ENCODE data around the gene RASSF5. TPM values are rescaled to one million over a fixed set of nuclear protein-coding genes. Genes with fewer than 3 reads are reported as not detected.

Gene RASSF5
- total and polyA plus RNA-seq, 2 donors (not counting 1 experiment from before 2014, with no cell fraction given): 69.7 to 146 TPM

DNA sequence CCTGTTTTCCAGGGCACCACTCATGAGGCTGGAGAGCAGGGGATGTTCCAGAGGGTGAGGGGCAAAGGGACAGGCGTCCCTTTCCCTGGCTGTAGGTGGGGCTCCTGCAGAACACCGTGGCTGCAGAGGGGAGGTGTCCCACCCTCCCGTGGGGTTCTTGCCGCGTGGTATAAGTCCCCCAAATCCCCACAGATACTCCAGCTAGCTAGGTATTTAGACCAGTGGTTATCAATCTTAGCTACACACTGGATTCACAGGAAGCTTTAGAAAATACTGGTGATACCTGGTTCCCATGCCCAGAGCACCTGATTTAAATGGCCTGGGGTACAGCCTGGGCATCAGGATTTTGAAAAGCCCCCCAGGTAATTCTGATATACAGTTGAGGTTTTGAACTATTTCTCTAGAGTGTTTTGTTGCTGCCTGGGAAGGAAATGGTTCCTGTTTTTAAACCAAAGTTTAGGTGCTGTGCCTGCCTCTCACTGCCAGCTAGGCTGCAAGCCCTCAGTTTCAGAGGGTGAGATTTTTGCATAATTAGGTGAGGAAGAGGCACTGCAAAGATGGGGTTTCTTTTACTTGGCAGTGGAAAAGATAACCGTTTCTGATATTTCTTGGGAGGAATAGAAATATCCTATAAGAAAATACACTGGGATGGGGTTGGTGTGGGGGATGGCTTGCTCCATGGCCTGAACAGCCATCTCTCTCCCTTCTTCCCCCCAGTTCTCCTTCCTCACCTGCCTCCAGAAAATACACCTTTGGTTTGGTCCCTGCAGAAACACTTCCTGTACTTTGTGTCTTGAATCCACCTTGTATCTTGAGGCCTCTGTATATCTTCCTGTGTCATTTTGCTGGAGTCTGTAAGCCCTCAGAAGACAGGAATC is 51.7 kb downstream of the RASSF5 start:
- Mint-ChIP-seq H3K27ac (peak overlapping the region; percentile 99), H3K4me3 (peak overlapping the region; percentile 99), H3K4me1 (peaks cover 81% of the 10 kb centered on the region), H3K27me3 (no peaks in the 10 kb centered on the region), H3K9me3 (ENCODE audit: insufficient read depth) (no peaks in the 10 kb centered on the region)
- H3K4me1 ChIP-seq (ENCODE audit: control insufficient read depth in 2 of 2, insufficient read depth in 2 of 2, low read length in 2 of 2): peaks cover 64 to 85% of the 10 kb centered on the region in 2 donors
- no peaks in the 10 kb centered on the region for H3K27me3 ChIP-seq (replicated peaks in 1 of 4; ENCODE audit: control extremely low read depth in 1 of 4, control insufficient read depth in 3 of 4, insufficient read depth in 4 of 4, low read length in 3 of 4)
- intact Hi-C loops (cut with micrococcal nuclease): loop anchor here (1.0 to 10.0 kb wide), 4 partner anchors 16 to 766 kb away; partner anchors contain the start of genes CD55, PFKFB2 and YOD1
- peaks cover 2 to 43% of the 10 kb centered on the region in 2 experiments for H3K36me3 ChIP-seq (replicated peaks in 1 of 2; ENCODE audit: control extremely low read depth in 1 of 2, control insufficient read depth in 1 of 2, extremely low read depth in 1 of 2, insufficient read depth in 2 of 2, low read length in 1 of 2)
- ChIA-PET CTCF (interaction anchor here (0.7 to 29.7 kb wide), 6 partner anchors 10 to 53 kb away, joined by 3 to 1018 read pairs (median 4); partner anchors contain the start of gene EIF2D), POLR2A (interaction anchor here (0.9 to 3.0 kb wide), 4 partner anchors 16 to 53 kb away, joined by 3 to 16 read pairs (median 4); partner anchors contain the start of gene EIF2D)
- peaks cover 71% of the 10 kb centered on the region for H3K79me2 ChIP-seq (ENCODE audit: control insufficient read depth, insufficient read depth, low read length)
- H3K27ac ChIP-seq (ENCODE audit: low read length in 2 of 2): peak overlapping the region; percentile 86 to 95
- DNase-seq (peak; percentile 71), ATAC-seq (ENCODE audit: low read depth) (peak; percentile 18)
- 0% methylated on average over 4 of the region's 6 CpGs for WGBS (ENCODE audit: insufficient coverage)
- peaks cover 15% of the 10 kb centered on the region for H4K20me1 ChIP-seq (ENCODE audit: control insufficient read depth, insufficient read depth, low read length, poor library complexity, severe bottlenecking)
- H3K9me3 ChIP-seq (ENCODE audit: control extremely low read depth in 1 of 3, control insufficient read depth in 2 of 3, insufficient read depth in 1 of 3, low read length in 2 of 3): no peaks in the 10 kb centered on the region
- no peak overlapping the region for H2AFZ ChIP-seq (ENCODE audit: insufficient read depth, low read depth, low read length, poor library complexity, severe bottlenecking)
- H3K4me3 ChIP-seq (ENCODE audit: control extremely low read depth in 1 of 5, extremely low read depth in 1 of 5, insufficient read depth in 1 of 5, low read depth in 2 of 5, low read length in 4 of 5): peak overlapping the region; percentile 85 to 100 (median 97)
- TF ChIP-seq, protein P1, sequence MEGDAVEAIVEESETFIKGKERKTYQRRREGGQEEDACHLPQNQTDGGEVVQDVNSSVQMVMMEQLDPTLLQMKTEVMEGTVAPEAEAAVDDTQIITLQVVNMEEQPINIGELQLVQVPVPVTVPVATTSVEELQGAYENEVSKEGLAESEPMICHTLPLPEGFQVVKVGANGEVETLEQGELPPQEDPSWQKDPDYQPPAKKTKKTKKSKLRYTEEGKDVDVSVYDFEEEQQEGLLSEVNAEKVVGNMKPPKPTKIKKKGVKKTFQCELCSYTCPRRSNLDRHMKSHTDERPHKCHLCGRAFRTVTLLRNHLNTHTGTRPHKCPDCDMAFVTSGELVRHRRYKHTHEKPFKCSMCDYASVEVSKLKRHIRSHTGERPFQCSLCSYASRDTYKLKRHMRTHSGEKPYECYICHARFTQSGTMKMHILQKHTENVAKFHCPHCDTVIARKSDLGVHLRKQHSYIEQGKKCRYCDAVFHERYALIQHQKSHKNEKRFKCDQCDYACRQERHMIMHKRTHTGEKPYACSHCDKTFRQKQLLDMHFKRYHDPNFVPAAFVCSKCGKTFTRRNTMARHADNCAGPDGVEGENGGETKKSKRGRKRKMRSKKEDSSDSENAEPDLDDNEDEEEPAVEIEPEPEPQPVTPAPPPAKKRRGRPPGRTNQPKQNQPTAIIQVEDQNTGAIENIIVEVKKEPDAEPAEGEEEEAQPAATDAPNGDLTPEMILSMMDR (IDR thresholded peaks at IDR 0.05): no peak
- no peak for TF ChIP-seq EZH2 (IDR thresholded peaks at IDR 0.05; ENCODE audit: borderline replicate concordance, insufficient read depth, low read depth, low read length, poor library complexity, severe bottlenecking)
- H3K4me2 ChIP-seq (replicated peaks; ENCODE audit: low read depth, low read length, poor library complexity, severe bottlenecking): peak overlapping the region; percentile 86
- H3K9ac ChIP-seq (ENCODE audit: low read length): peak overlapping the region; percentile 99

All from B cell (primary cell).